Right hindlimb (tissue), 1 donor: ENCODE measurements around the gene GRM8.

Experiments used
- DNase-seq: peaks from one replicate; pipeline ENCODE4 v3.0.0-alpha.2; 2018

Gene GRM8

GRCh38 chr7:127252778-127253280 is at the start of gene GRM8:
Gene GRM8 (minus strand): TSS chr7:127252941.
- DNase-seq, result peak; percentile 64

- no peak for DNase-seq
These were observed 38.1 kb upstream of the GRM8 start for GRCh38 chr7:127290801-127291361.

GRCh38 chr7:127290116-127290655 is 37.4 kb upstream of the GRM8 start:
- DNase-seq, result no peak

- no peak for DNase-seq
These were observed 34.4 kb upstream of the GRM8 start for GRCh38 chr7:127287133-127287532.

- DNase-seq, result no peak
These were observed 17.4 kb upstream of the GRM8 start for GRCh38 chr7:127270093-127270492.

- DNase-seq, result no peak
These were observed 13.3 kb upstream of the GRM8 start for GRCh38 chr7:127266047-127266446.

GRCh38 chr7:127264219-127264618 is 11.5 kb upstream of the GRM8 start:
- DNase-seq, result no peak

- DNase-seq, result no peak
These were observed 5.4 kb upstream of the GRM8 start for GRCh38 chr7:127258111-127258510.

- DNase-seq, result no peak
These were observed 4.3 kb upstream of the GRM8 start for GRCh38 chr7:127257086-127257485.

GRCh38 chr7:127256041-127256725 is 3.4 kb upstream of the GRM8 start:
- no peak for DNase-seq

- DNase-seq, result no peak
These were observed 1.5 kb upstream of the GRM8 start for GRCh38 chr7:127254163-127254684.

- peak; percentile 69 for DNase-seq
These were observed 781 bp upstream of the GRM8 start for GRCh38 chr7:127253281-127254162.

- no peak for DNase-seq
These were observed 396 bp downstream of the GRM8 start for GRCh38 chr7:127252377-127252713.

- DNase-seq, result no peak
These were observed 1.0 kb downstream of the GRM8 start for GRCh38 chr7:127251465-127252376.

GRCh38 chr7:127251036-127251464 is 1.7 kb downstream of the GRM8 start:
- no peak for DNase-seq

- DNase-seq, result no peak
These were observed 2.3 kb downstream of the GRM8 start for GRCh38 chr7:127250312-127251035.

- no peak for DNase-seq
These were observed 7.1 kb downstream of the GRM8 start for GRCh38 chr7:127245607-127246006.

GRCh38 chr7:127245002-127245401 is 7.7 kb downstream of the GRM8 start:
- DNase-seq, result no peak

- no peak for DNase-seq
These were observed 12.9 kb downstream of the GRM8 start for GRCh38 chr7:127239814-127240213.

GRCh38 chr7:127233630-127234029 is 19.1 kb downstream of the GRM8 start:
- no peak for DNase-seq

- DNase-seq, result no peak
These were observed 21.3 kb downstream of the GRM8 start for GRCh38 chr7:127231415-127231814.
